BLaER1 treated with 17β-estradiol and CSF1 and Interleukin-3, amounts not matched to agents 10 nM and 100 nM (cell line): ENCODE measurements around the gene DISC1.
"Not testable (repeated sequence)": the region's sequence is repeated elsewhere in the genome, so short reads cannot be mapped to it uniquely, and the experiment has no call there.

Experiments
- H3K27ac ChIP-seq, 11 experiments: shearing (Covaris generic); formaldehyde crosslinking; 2 replicates each; pipeline ENCODE4 v1.8.1; 2022
- H3K27me3 ChIP-seq, 11 experiments: shearing (Covaris generic); formaldehyde crosslinking; 2 replicates each; pipeline ENCODE4 v1.8.1; 2022
- H3K36me3 ChIP-seq, 11 experiments: shearing (Covaris generic); formaldehyde crosslinking; 2 replicates each; pipeline ENCODE4 v1.8.1; 2022
- H3K4me1 ChIP-seq, 10 experiments: shearing (Covaris generic); formaldehyde crosslinking; 2 replicates each; pipeline ENCODE4 v1.8.1; 2022
- H3K4me2 ChIP-seq, 11 experiments: shearing (Covaris generic); formaldehyde crosslinking; 2 replicates each; pipeline ENCODE4 v1.8.1; 2022
- H3K4me3 ChIP-seq, 10 experiments: shearing (Covaris generic); formaldehyde crosslinking; 2 replicates each; pipeline ENCODE4 v1.8.1; 2022
- H3K9ac ChIP-seq, 11 experiments: shearing (Covaris generic); formaldehyde crosslinking; 2 replicates each; pipeline ENCODE4 v1.8.1; 2022
- H3K9me3 ChIP-seq, 11 experiments: shearing (Covaris generic); formaldehyde crosslinking; replicated peaks in 1 of 11; 2 replicates each; pipeline ENCODE4 v1.8.1; 2022
- H4K20me1 ChIP-seq, 11 experiments: shearing (Covaris generic); formaldehyde crosslinking; 2 replicates each; pipeline ENCODE4 v1.8.1; 2022
- Cebpa-rat ChIP-seq, 11 experiments: shearing (Covaris generic); IDR thresholded peaks; 2 replicates each; pipeline ENCODE4 v1.8.1; 2022

Gene DISC1

DNA sequence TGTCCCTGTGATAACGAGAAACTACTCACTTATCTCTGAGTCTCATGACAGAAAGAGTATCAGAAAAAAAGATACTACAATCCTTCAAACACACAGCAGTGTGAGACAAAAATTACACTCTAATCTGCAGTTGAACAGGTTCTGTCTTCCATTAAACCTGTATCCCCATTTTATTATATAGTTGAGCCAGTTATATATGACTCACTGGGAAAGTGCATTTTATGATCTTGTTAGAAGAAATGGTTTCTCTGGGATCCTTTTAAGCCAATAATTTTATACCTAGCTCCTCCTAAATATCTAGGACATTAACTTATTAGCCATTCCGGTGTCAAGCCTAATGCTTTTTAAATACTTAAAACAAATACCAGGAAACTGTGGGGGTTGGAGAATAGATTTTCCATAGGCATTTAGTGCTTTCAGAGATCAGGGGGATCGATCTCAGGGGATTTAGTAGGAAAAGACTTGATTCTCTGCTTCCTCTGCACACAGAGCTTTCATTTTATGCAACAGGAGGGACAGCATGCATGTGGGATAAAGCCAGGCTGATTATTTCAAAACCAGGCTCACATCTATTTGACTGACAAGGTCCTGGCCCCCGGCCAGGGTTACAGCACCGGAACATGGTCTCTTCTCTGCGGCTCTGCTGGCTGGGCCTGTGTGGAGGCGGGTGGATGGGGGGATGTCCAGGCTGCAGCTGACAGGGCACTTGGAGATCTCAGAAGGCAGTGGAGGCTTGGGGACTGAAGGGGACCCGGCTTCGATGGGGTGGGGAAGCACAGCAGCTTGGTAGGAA lies 310.6 kb downstream of the DISC1 start:
- Histone ChIP-seq H3K4me3 (peak overlapping the region in 1 of 10 experiments; percentile 21; a peak in 1 of 20 replicates), H3K4me2 (peak overlapping the region; percentile 37 to 85 (median 67); a peak in 21 of 22 replicates), H3K27ac (peak overlapping the region in 5 of 11 experiments; percentile 25 to 66 (median 61); a peak in 8 of 22 replicates), H3K27me3 (no peaks in the 10 kb centered on the region), H3K9me3 (peaks cover 4 to 8% (median 4%) of the 10 kb centered on the region in 11 experiments; a peak in 20 of 22 replicates), H3K4me1 (peaks cover 13 to 35% (median 28%) of the 10 kb centered on the region in 10 experiments), H3K9ac (peak overlapping the region in 5 of 11 experiments; percentile 24 to 48 (median 25); a peak in 5 of 22 replicates), H3K36me3 (peaks cover 0 to 23% (median 0%) of the 10 kb centered on the region in 11 experiments; a peak in 5 of 22 replicates), H4K20me1 (peaks cover 0 to 13% (median 0%) of the 10 kb centered on the region in 11 experiments; a peak in 3 of 22 replicates)
- peak in 5 of 11 experiments; percentile 15 to 84 (median 63); a peak in 6 of 22 replicates for TF ChIP-seq Cebpa-rat (IDR thresholded peaks at IDR 0.05)

DNA sequence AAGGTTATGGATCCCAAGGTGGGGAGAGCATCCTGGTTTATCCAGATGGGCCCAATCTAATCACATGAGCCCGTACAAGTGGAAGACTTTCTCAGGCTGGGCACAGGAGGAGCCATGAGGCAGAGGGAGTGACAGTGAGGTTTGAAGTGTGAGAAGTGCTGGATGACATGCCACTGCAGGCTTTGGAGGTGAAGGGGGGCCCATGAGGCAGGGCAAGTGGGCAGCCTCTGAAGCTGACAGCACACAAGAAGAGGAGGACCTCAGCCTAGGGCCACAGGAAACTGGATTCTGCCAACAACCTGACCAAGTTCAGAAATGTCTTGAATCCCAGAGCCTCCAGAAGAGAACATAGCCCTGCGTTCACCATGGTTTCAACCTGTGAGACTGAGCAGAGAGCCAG lies 311.6 kb downstream of the DISC1 start:
- H3K4me3 ChIP-seq: no peak overlapping the region
- peaks cover 0 to 25% (median 0%) of the 10 kb centered on the region in 11 experiments; a peak in 6 of 22 replicates for H3K36me3 ChIP-seq
- H3K9ac ChIP-seq: peak overlapping the region in 3 of 11 experiments; percentile 25 to 48 (median 25); a peak in 3 of 22 replicates
- H3K27me3 ChIP-seq: no peaks in the 10 kb centered on the region
- H3K27ac ChIP-seq: peak overlapping the region in 4 of 11 experiments; percentile 30 to 66 (median 62); a peak in 6 of 22 replicates
- H3K4me1 ChIP-seq: peaks cover 13 to 35% (median 28%) of the 10 kb centered on the region in 10 experiments
- peaks cover 0 to 13% (median 0%) of the 10 kb centered on the region in 11 experiments; a peak in 3 of 22 replicates for H4K20me1 ChIP-seq
- TF ChIP-seq Cebpa-rat (IDR thresholded peaks at IDR 0.05): no peak
- H3K4me2 ChIP-seq: peak overlapping the region in 8 of 11 experiments; percentile 51 to 85 (median 68); a peak in 16 of 22 replicates
- H3K9me3 ChIP-seq: peaks cover 0 to 2% (median 0%) of the 10 kb centered on the region in 11 experiments; a peak in 1 of 22 replicates

DNA sequence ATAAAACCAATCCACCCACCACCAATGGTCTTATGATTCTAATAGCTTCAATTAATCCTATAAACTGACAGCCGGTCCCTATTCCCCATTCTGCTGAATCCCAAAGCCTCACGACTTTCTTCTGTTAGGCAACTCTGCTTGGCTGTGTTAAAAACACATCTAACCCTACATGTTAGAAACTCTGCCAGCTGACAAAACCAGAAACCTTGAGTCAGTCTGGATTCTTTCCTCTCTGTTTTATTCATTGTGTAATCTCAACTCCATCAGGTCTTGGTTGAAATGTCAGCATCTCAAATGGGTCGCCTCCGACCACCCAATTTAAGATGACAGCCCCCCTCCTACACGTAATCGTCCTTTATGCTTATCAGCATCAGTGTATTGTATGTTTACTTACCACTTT lies 312.1 kb downstream of the DISC1 start:
- Histone ChIP-seq H3K9ac (no peak overlapping the region), H4K20me1 (peaks cover 0 to 13% (median 0%) of the 10 kb centered on the region in 11 experiments; a peak in 3 of 22 replicates), H3K36me3 (peaks cover 0 to 29% (median under 1%) of the 10 kb centered on the region in 11 experiments; a peak in 8 of 22 replicates), H3K4me1 (peaks cover 13 to 35% (median 28%) of the 10 kb centered on the region in 10 experiments), H3K4me2 (peak overlapping the region in 6 of 11 experiments; percentile 62 to 85 (median 74); a peak in 8 of 22 replicates), H3K27ac (peak overlapping the region in 4 of 11 experiments; percentile 30 to 66 (median 62); a peak in 5 of 22 replicates), H3K4me3 (no peak overlapping the region), H3K9me3 (peaks cover 0 to 3% (median 0%) of the 10 kb centered on the region in 11 experiments; a peak in 2 of 22 replicates), H3K27me3 (no peaks in the 10 kb centered on the region)
- 0 out of 22 replicates have a peak, but pooled peaks of 1 of the 11 experiments have one; percentile 6 for TF ChIP-seq Cebpa-rat (IDR thresholded peaks at IDR 0.05)

DNA sequence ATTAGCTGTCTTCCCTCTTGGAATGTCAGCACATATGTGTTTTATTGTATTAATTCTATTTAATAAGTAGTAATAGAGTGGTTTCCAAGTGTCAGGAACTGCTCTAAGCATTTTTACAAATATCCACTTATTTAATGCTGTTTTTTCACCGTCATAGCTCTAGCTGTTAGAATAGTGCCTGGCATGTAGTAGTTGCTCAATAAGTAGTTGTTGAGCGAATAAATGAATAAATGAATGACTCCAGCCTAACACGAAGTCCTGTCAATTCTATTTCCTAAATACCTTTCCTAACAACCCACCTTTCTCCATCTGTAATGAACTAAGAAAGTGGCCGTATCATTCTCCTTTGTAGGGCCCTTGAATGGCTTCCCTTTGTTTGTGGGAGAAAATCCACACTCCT lies 312.5 kb downstream of the DISC1 start:
- H3K27ac ChIP-seq: no peak overlapping the region
- peaks cover 0 to 5% (median 0%) of the 10 kb centered on the region in 11 experiments; a peak in 2 of 22 replicates for H3K9me3 ChIP-seq
- H4K20me1 ChIP-seq: peaks cover 0 to 13% (median 0%) of the 10 kb centered on the region in 11 experiments; a peak in 3 of 22 replicates
- H3K4me1 ChIP-seq: peaks cover 13 to 35% (median 28%) of the 10 kb centered on the region in 10 experiments
- H3K4me3 ChIP-seq: no peak overlapping the region
- peak overlapping the region in 2 of 11 experiments; percentile 69 to 85; a peak in 2 of 22 replicates for H3K4me2 ChIP-seq
- no peak for TF ChIP-seq Cebpa-rat (IDR thresholded peaks at IDR 0.05)
- H3K27me3 ChIP-seq: no peaks in the 10 kb centered on the region
- peaks cover 0 to 29% (median 4%) of the 10 kb centered on the region in 11 experiments; a peak in 9 of 22 replicates for H3K36me3 ChIP-seq
- no peak overlapping the region for H3K9ac ChIP-seq

DNA sequence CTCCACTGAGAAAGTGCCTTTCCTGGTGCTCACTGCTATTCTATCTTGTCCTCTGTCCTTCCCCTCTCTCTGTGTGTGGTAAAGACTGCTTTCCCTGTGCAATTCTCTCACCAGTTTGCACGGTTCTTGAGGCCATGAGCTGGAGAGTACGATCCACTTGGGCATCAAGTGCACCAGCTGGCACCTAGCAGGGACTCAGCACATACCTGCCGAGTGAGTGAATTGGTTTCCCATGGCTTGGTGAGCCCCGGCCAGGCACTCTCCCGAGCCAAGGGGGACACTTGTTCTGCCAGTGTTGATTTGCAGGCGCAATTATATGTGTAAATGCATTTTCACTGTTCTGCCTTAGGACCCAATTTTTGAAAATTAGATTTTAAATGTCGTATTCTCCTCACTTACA lies 313.5 kb downstream of the DISC1 start:
- Histone ChIP-seq H3K27ac (no peak overlapping the region), H3K27me3 (no peaks in the 10 kb centered on the region), H4K20me1 (peaks cover 0 to 13% (median 0%) of the 10 kb centered on the region in 11 experiments; a peak in 3 of 22 replicates), H3K36me3 (peaks cover 0 to 35% (median 8%) of the 10 kb centered on the region in 11 experiments; a peak in 9 of 22 replicates), H3K4me2 (no peak overlapping the region), H3K4me3 (no peak overlapping the region), H3K9me3 (peaks cover 0 to 5% (median 0%) of the 10 kb centered on the region in 11 experiments; a peak in 2 of 22 replicates), H3K9ac (no peak overlapping the region), H3K4me1 (peaks cover 13 to 35% (median 28%) of the 10 kb centered on the region in 10 experiments)
- TF ChIP-seq Cebpa-rat (IDR thresholded peaks at IDR 0.05): no peak

DNA sequence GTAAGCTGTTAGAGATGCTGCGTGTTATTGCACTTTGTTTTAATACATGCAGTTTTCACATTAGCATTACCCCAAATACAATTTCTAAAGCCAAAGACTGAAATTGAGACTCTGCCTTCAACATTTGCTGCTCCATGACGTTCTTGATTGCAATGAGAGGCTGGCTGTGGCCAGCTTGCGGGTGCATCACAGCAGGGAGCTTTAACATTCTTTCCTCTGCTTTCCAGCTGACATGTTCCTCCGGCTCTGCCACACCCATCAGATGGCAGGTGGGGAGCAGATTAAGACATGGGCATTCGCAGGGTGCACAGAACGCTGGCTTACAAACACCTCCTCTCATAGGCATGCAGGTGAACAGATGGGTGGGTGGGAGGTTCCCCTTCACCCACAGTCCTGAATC lies 314.1 kb downstream of the DISC1 start:
- Histone ChIP-seq H3K36me3 (peaks cover 0 to 41% (median 8%) of the 10 kb centered on the region in 11 experiments; a peak in 9 of 22 replicates), H3K4me1 (peaks cover 13 to 32% (median 28%) of the 10 kb centered on the region in 10 experiments), H3K9me3 (peaks cover 0 to 5% (median 0%) of the 10 kb centered on the region in 11 experiments; a peak in 2 of 22 replicates), H4K20me1 (peaks cover 0 to 13% (median 0%) of the 10 kb centered on the region in 11 experiments; a peak in 3 of 22 replicates), H3K27me3 (no peaks in the 10 kb centered on the region), H3K9ac (no peak overlapping the region), H3K4me3 (no peak overlapping the region), H3K4me2 (no peak overlapping the region), H3K27ac (no peak overlapping the region)
- TF ChIP-seq Cebpa-rat (IDR thresholded peaks at IDR 0.05): no peak

DNA sequence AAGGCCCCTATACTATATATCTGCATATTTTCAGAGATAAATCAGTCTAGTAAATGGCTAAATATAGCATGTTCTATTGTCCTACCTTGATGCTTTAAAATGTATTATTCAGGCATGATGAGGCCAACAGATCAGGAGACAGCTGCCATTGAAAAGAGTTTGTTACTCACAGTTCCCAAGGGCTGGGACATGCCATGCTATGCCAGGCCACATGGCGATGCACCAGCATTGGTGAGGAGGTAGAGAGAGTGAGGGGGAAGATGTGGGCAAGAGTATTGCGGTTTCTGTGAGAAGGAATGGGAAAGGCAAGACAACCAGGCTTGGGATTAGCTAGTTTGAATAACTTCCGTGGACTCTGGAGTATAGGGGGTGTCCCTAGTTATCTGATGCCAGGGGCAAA lies 316.5 kb downstream of the DISC1 start:
- Histone ChIP-seq H3K9ac (no peak overlapping the region), H3K36me3 (peaks cover 0 to 47% (median 8%) of the 10 kb centered on the region in 11 experiments; a peak in 9 of 22 replicates), H4K20me1 (peaks cover 0 to under 1% (median 0%) of the 10 kb centered on the region in 11 experiments; a peak in 2 of 22 replicates), H3K4me2 (no peak overlapping the region), H3K27me3 (no peaks in the 10 kb centered on the region), H3K9me3 (peaks cover 0 to 17% (median 5%) of the 10 kb centered on the region in 11 experiments; a peak in 6 of 22 replicates), H3K27ac (no peak overlapping the region), H3K4me1 (peaks cover 0 to 8% (median 5%) of the 10 kb centered on the region in 10 experiments; a peak in 14 of 20 replicates), H3K4me3 (no peak overlapping the region)
- no peak for TF ChIP-seq Cebpa-rat (IDR thresholded peaks at IDR 0.05)

DNA sequence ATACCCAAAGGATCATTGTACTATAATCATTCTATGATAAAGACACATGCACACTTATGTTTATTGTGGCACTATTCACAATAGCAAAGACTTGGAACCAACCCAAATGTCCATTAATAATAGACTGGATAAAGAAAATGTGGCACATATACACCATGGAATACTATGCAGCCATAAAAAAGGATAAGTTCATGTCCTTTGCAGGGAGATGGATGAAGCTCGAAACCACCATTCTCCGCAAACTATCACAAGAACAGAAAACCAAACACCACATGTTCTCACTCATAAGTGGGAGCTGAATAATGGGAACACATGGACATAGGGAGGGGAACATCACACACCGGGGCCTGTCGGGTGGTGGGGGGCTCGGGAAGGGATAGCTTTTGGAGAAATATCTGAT lies 321.5 kb downstream of the DISC1 start:
- peaks cover 0 to 17% (median 5%) of the 10 kb centered on the region in 11 experiments; a peak in 6 of 22 replicates for H3K9me3 ChIP-seq

More for the DNA sequence above, 321.5 kb downstream of the DISC1 start:
- not testable (repeated sequence) for H4K20me1 ChIP-seq, H3K27me3 ChIP-seq, H3K4me3 ChIP-seq, H3K9ac ChIP-seq, H3K4me2 ChIP-seq, H3K4me1 ChIP-seq, H3K27ac ChIP-seq
- H3K36me3 ChIP-seq: peaks cover 0 to 33% (median 8%) of the 10 kb centered on the region in 11 experiments; a peak in 9 of 22 replicates
